A673 (cell line): Measurements from ENCODE around the gene PDE6B.
A peak's percentile ranks its signal among the peaks of the same experiment; 100 is the strongest.

Source experiments
- CTCF ChIP-seq: fragments of 300-800, 200-600 bp; sonication (generic); conservative IDR thresholded peaks from 2 replicates; pipeline ENCODE4 v1.5.1; 2017; ENCODE audit warnings: low read depth, mild to moderate bottlenecking, antibody characterized with exemption, low read length, moderate library complexity, mixed read lengths
- EZH2 ChIP-seq: fragments of 200-600 bp; sonication (generic); IDR thresholded peaks from 2 replicates; pipeline ENCODE4 v1.6.1; 2017; ENCODE audit warnings: borderline replicate concordance, low read depth, mild to moderate bottlenecking, mixed read lengths, antibody characterized with exemption, low read length; ENCODE audit not compliant: poor library complexity, severe bottlenecking

- TF ChIP-seq CTCF (peak; percentile 75), EZH2 (no peak)
Measured at GRCh38 chr4:602559-602942, 22.8 kb upstream of the PDE6B start.
